HepG2 (cell line): ENCODE results near the gene GPHN.

ENCODE experiments used
- AFF4 ChIP-seq: sonication (generic); formaldehyde crosslinking; IDR thresholded peaks from 2 replicates; pipeline ENCODE4 v1.4.0; 2020; ENCODE audit warnings: missing genetic modification reagents
- CCDC6 ChIP-seq: sonication (generic); formaldehyde crosslinking; IDR thresholded peaks from 2 replicates; pipeline ENCODE4 v1.8.1; 2022; ENCODE audit warnings: mild to moderate bottlenecking, missing genetic modification reagents, moderate library complexity
- CTCF ChIP-seq: sonication (generic); formaldehyde crosslinking; IDR thresholded peaks from 2 replicates; pipeline ENCODE4 v1.5.0; 2020; ENCODE audit warnings: mild to moderate bottlenecking, missing genetic modification reagents, moderate library complexity
- MZF1 ChIP-seq: sonication (generic); formaldehyde crosslinking; IDR thresholded peaks from 2 replicates; pipeline ENCODE4 v1.8.1; 2023; ENCODE audit warnings: mild to moderate bottlenecking, missing genetic modification reagents, borderline replicate concordance

- no peak for TF ChIP-seq AFF4 (CRISPR knock-in tag)
- TF ChIP-seq CCDC6, result no peak
- no peak for TF ChIP-seq MZF1 (CRISPR knock-in tag)
- TF ChIP-seq CTCF (CRISPR knock-in tag), result no peak
Observed at GRCh38 chr14:67031920-67032774, 524.2 kb downstream of the GPHN start.
